Smooth muscle cell (in vitro differentiated cells): ENCODE results near the gene REEP5. TPM values are rescaled to one million over a fixed set of nuclear protein-coding genes. Genes with fewer than 3 reads are reported as not detected.
"Not testable (repeated sequence)": the region's sequence is repeated elsewhere in the genome, so short reads cannot be mapped to it uniquely, and the experiment has no call there.

Source experiments
- DNase-seq: peaks from one replicate; lab custom pipeline; 2025; ENCODE audit not compliant: unreplicated experiment; lab: John Stamatoyannopoulos, UW
- H2AFZ ChIP-seq: fragments of 200-600 bp; sonication (generic); 2 replicates; pipeline ENCODE4 v1.6.0; 2016; ENCODE audit warnings: antibody characterized with exemption, low read depth, mild to moderate bottlenecking
- H3F3A ChIP-seq: fragments of 200-600 bp; sonication (generic); 2 replicates; pipeline ENCODE4 v1.6.0; 2017; ENCODE audit warnings: antibody characterized with exemption, low read depth
- H3K27ac ChIP-seq: fragments of 200-600 bp; sonication (generic); 2 replicates; pipeline ENCODE4 v1.5.1; 2016; ENCODE audit warnings: low read depth, mild to moderate bottlenecking
- H3K27me3 ChIP-seq: fragments of 200-600 bp; sonication (generic); 2 replicates; pipeline ENCODE4 v1.6.1; 2016; ENCODE audit warnings: low read depth, mild to moderate bottlenecking
- H3K36me3 ChIP-seq: fragments of 200-600 bp; sonication (generic); 2 replicates; pipeline ENCODE4 v1.5.1; 2016; ENCODE audit warnings: low read depth
- H3K4me1 ChIP-seq: fragments of 200-600 bp; sonication (generic); 2 replicates; pipeline ENCODE4 v1.5.1; 2016; ENCODE audit warnings: low read depth
- H3K4me2 ChIP-seq: fragments of 200-600 bp; sonication (generic); 2 replicates; pipeline ENCODE4 v1.6.0; 2016; ENCODE audit warnings: mild to moderate bottlenecking
- H3K4me3 ChIP-seq: fragments of 200-600 bp; sonication (generic); 2 replicates; pipeline ENCODE4 v1.5.1; 2016; ENCODE audit warnings: mild to moderate bottlenecking
- H3K79me2 ChIP-seq: fragments of 200-600 bp; sonication (generic); 2 replicates; pipeline ENCODE4 v1.6.0; 2016; ENCODE audit warnings: low read depth, mild to moderate bottlenecking
- H3K9ac ChIP-seq: fragments of 200-600 bp; sonication (generic); 2 replicates; pipeline ENCODE4 v1.6.0; 2016; ENCODE audit warnings: low read depth
- H3K9me3 ChIP-seq: fragments of 200-600 bp; sonication (generic); replicated peaks from 2 replicates; pipeline ENCODE4 v1.5.1; 2016; ENCODE audit warnings: low read depth
- H4K20me1 ChIP-seq: fragments of 200-600 bp; sonication (generic); 2 replicates; pipeline ENCODE4 v1.6.0; 2016; ENCODE audit warnings: low read depth
- CTCF ChIP-seq: fragments of 200-600 bp; sonication (generic); IDR thresholded peaks from 2 replicates; pipeline ENCODE4 v1.5.1; 2017; ENCODE audit warnings: borderline replicate concordance, mild to moderate bottlenecking, antibody characterized with exemption; ENCODE audit not compliant: insufficient read depth, poor library complexity, severe bottlenecking
- WGBS: methylation state at CpG from one replicate; pipeline ENCODE4 v1.1.7; 2016; ENCODE audit warnings: low lambda C conversion rate; 5-methylcytosine and 5-hydroxymethylcytosine counted together
- polyA plus RNA-seq: library from polyadenylated mRNA; unstranded; fragments of >200 nt; fragmentation: Nextera tagmentation; extraction: Ambion mirVana; gene quantifications from 2 replicates; pipeline ENCODE4 v1.2.1, GENCODE V29; 2016
- total RNA-seq: library from RNA; depleted of rRNA; stranded (reverse); fragments of >200 nt; gene quantifications from 2 replicates; pipeline ENCODE4 v1.2.3, GENCODE V29; 2014

Gene REEP5
- total and polyA plus RNA-seq, 2 experiments from 2014 or later: 59.0 to 178 TPM

DNA sequence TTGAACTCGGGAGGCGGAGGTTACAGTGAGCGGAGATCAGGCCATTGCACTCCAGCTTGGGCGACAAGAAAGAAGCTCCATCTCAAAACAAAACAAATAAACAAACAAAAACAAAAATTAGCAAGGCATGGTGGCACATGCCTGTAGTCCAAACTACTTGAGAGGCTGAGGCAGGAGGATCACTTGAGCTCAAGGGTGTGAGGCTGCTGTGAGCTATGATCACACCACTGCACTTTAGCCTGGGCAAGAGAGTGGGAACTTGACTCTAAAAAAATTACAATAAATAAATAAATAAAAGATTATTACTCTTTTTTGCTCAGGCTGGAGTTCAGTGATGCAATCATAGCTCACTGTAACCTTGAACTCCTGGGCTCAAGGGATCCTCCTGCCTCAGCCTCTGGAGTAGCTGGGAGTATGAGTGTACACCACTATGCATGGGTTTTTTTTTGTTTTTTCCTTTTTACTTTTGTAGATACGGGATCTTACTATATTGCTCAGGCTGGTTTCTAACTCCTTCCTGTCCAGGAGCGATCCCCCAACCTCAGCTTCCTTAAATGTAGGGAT is 45.6 kb upstream of the REEP5 start:
- Histone ChIP-seq H2AFZ (no peak overlapping the region), H3K9me3 (no peaks in the 10 kb centered on the region), H3K4me1 (no peaks in the 10 kb centered on the region), H3F3A (no peaks in the 10 kb centered on the region), H3K27ac (no peak overlapping the region), H4K20me1 (no peaks in the 10 kb centered on the region), H3K9ac (no peak overlapping the region), H3K4me2 (no peak overlapping the region), H3K27me3 (no peaks in the 10 kb centered on the region), H3K36me3 (no peaks in the 10 kb centered on the region), H3K79me2 (no peaks in the 10 kb centered on the region), H3K4me3 (no peak overlapping the region)
- 96% methylated on average over 6 of the region's 6 CpGs for WGBS
- DNase-seq: no peak
- TF ChIP-seq CTCF: no peak

GRCh38 chr5:112965733-112966306 is 43.8 kb upstream of the REEP5 start:
- WGBS: 98% methylated on average over 8 of the region's 8 CpGs
- Histone ChIP-seq H3K9ac (no peak overlapping the region), H3K4me2 (no peak overlapping the region), H3K9me3 (no peaks in the 10 kb centered on the region), H3F3A (no peaks in the 10 kb centered on the region), H3K27me3 (no peaks in the 10 kb centered on the region), H3K4me1 (no peaks in the 10 kb centered on the region), H3K4me3 (no peak overlapping the region), H3K36me3 (no peaks in the 10 kb centered on the region), H4K20me1 (no peaks in the 10 kb centered on the region), H3K79me2 (no peaks in the 10 kb centered on the region), H3K27ac (no peak overlapping the region), H2AFZ (no peak overlapping the region)
- no peak for DNase-seq
- TF ChIP-seq CTCF: no peak

- H3K36me3 ChIP-seq, H4K20me1 ChIP-seq, H3F3A ChIP-seq, H2AFZ ChIP-seq, H3K4me2 ChIP-seq, H3K9ac ChIP-seq, H3K27me3 ChIP-seq, DNase-seq, H3K9me3 ChIP-seq, H3K4me1 ChIP-seq, H3K4me3 ChIP-seq, H3K79me2 ChIP-seq: not testable (repeated sequence)
- peak overlapping the region; percentile 32 for H3K27ac ChIP-seq
- WGBS: 91% methylated on average over 3 of the region's 3 CpGs
These were observed 41.3 kb upstream of the REEP5 start for GRCh38 chr5:112963374-112963733.

- Histone ChIP-seq H3K27me3 (no peaks in the 10 kb centered on the region), H3K27ac (no peak overlapping the region), H3K9me3 (no peaks in the 10 kb centered on the region), H3K4me1 (peaks cover 11% of the 10 kb centered on the region), H3F3A (peaks cover 4% of the 10 kb centered on the region), H3K79me2 (no peaks in the 10 kb centered on the region), H3K9ac (no peak overlapping the region), H4K20me1 (no peaks in the 10 kb centered on the region), H3K4me2 (no peak overlapping the region), H2AFZ (no peak overlapping the region), H3K4me3 (no peak overlapping the region), H3K36me3 (no peaks in the 10 kb centered on the region)
- no peak for TF ChIP-seq CTCF
- WGBS: 92% methylated on average over 6 of the region's 6 CpGs
- no peak for DNase-seq
These were observed 39.0 kb upstream of the REEP5 start for GRCh38 chr5:112960863-112961504.
